Measurements from ENCODE around the gene FOXP1.

DNA sequence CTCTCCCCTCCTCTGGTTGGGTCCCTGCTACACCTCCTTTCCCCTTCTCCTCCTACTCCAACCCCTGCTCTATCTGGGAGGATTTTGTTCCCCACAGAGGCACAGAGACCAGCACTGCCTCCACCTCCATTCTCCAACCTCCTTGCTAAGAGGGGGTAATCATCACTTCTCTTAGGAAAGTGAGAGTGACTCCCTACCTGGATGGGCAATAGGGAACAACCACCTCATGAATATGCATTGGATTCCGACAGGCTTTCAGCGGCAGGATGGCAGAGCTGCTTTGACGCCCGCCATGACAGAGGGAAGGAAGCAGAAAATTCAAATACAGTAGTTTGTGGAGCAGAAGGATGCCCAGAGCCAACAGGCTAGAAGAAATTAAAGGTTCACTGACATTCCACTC is 656.3 kb downstream of the FOXP1 start:
- TF ChIP-seq CTCF (IDR thresholded peaks at IDR 0.05; ENCODE audit: insufficient read depth, low read depth, low read length) = no peak
- TF ChIP-seq EZH2 (IDR thresholded peaks at IDR 0.05; ENCODE audit: insufficient read depth, low read length) = no peak

All from astrocyte (in vitro differentiated cells and primary cell).